GM10248 (cell line): ENCODE measurements around the gene ITPR1.

ENCODE experiments used
- CTCF ChIA-PET: fragments of 300-600 bp; sonication (Branson Sonifier 250); formaldehyde crosslinking; extraction: SDS; loops from one replicate; lab custom pipeline; 2021; ENCODE audit warnings: antibody characterized with exemption; lab: Yijun Ruan, JAX
- POLR2A ChIA-PET: fragments of 350-650 bp; sonication (Branson Sonifier 250); formaldehyde crosslinking; extraction: SDS; loops from one replicate; lab custom pipeline; 2020; ENCODE audit warnings: antibody characterized with exemption; lab: Yijun Ruan, JAX
- DNase-seq: peaks from one replicate; pipeline ENCODE4 v3.0.0; 2012; ENCODE audit errors: extremely low spot score
- CTCF ChIP-seq: IDR thresholded peaks from 2 replicates; pipeline ENCODE4 v1.5.1; 2012; ENCODE audit warnings: mild to moderate bottlenecking, low read depth; ENCODE audit errors: extremely low read depth, missing control alignments, control extremely low read depth

Gene ITPR1

GRCh38 chr3:4507024-4507596 is 14.0 kb downstream of the ITPR1 start:
- POLR2A ChIA-PET: interaction anchor here (1.0 to 1.7 kb wide), 2 partner anchors 11 to 14 kb away, joined by 5 to 14 read pairs; partner anchors contain the start of gene ITPR1
- CTCF ChIA-PET: interaction anchor here (0.7 to 2.4 kb wide), 9 partner anchors 10 to 205 kb away, joined by 3 to 8 read pairs (median 4); partner anchors contain the start of gene ITPR1
- no peak for DNase-seq
- TF ChIP-seq CTCF: no peak

- no peak for TF ChIP-seq CTCF
- ChIA-PET CTCF (interaction anchor here (0.6 to 2.4 kb wide), 10 partner anchors 9 to 203 kb away, joined by 3 to 8 read pairs (median 4); partner anchors contain the start of gene ITPR1), POLR2A (interaction anchor here (1.0 to 1.7 kb wide), 2 partner anchors 9 to 15 kb away, joined by 5 to 14 read pairs; partner anchors contain the start of gene ITPR1)
- peak; percentile 52 for DNase-seq
Measured at GRCh38 chr3:4508048-4508981, 15.2 kb downstream of the ITPR1 start.

- DNase-seq: no peak
- no peak for TF ChIP-seq CTCF
- ChIA-PET CTCF (interaction anchor here (1.2 kb wide), 1 partner anchor 10 kb away, joined by 5 read pairs; no protein-coding TSS in a partner anchor), POLR2A (no interaction called here)
Measured at GRCh38 chr3:4509043-4509442, 15.9 kb downstream of the ITPR1 start.

- no peak for TF ChIP-seq CTCF
- DNase-seq: no peak
- POLR2A ChIA-PET: no interaction called here
- CTCF ChIA-PET: interaction anchor here (4.1 kb wide), 1 partner anchor 11 kb away, joined by 21 read pairs; no protein-coding TSS in a partner anchor
Measured at GRCh38 chr3:4509983-4510755, 17.0 kb downstream of the ITPR1 start.

- CTCF ChIA-PET: interaction anchor here (1.0 to 4.1 kb wide), 2 partner anchors 10 to 20 kb away, joined by 3 to 21 read pairs; no protein-coding TSS in a partner anchor
Measured at GRCh38 chr3:4511491-4512262, 18.5 kb downstream of the ITPR1 start.

More at GRCh38 chr3:4511491-4512262, 18.5 kb downstream of the ITPR1 start:
- TF ChIP-seq CTCF: no peak
- POLR2A ChIA-PET: no interaction called here
- no peak for DNase-seq
